Adipocyte (in vitro differentiated cells): ENCODE data around the gene BBOF1.

ENCODE experiments used
- DNase-seq: peaks from one replicate; pipeline ENCODE4 v3.0.0-alpha.2; 2015; ENCODE audit warnings: low read depth
- H3K27me3 ChIP-seq: replicated peaks from 2 replicates; pipeline ENCODE4 v1.7.0; 2013; ENCODE audit warnings: mild to moderate bottlenecking, low read length, moderate library complexity; ENCODE audit not compliant: control insufficient read depth, insufficient read depth
- H3K36me3 ChIP-seq: 2 replicates; pipeline ENCODE4 v1.7.0; 2013; ENCODE audit warnings: low read length, mild to moderate bottlenecking, moderate library complexity; ENCODE audit not compliant: control insufficient read depth, insufficient read depth, severe bottlenecking
- H3K4me1 ChIP-seq: 2 replicates; pipeline ENCODE4 v1.7.0; 2013; ENCODE audit warnings: mild to moderate bottlenecking, low read length, moderate library complexity; ENCODE audit not compliant: control insufficient read depth, insufficient read depth
- H3K4me3 ChIP-seq: 2 replicates; pipeline ENCODE4 v1.7.0; 2013; ENCODE audit warnings: mild to moderate bottlenecking, low read length, moderate library complexity
- H3K9ac ChIP-seq: 2 replicates; pipeline ENCODE4 v1.7.0; 2013; ENCODE audit warnings: mild to moderate bottlenecking, low read length, moderate library complexity
- H3K9me3 ChIP-seq: 2 replicates; pipeline ENCODE4 v1.7.0; 2013; ENCODE audit warnings: mild to moderate bottlenecking, low read length, moderate library complexity; ENCODE audit not compliant: control insufficient read depth

BBOF1 gene

GRCh38 chr14:74077401-74077800 lies 58.3 kb downstream of the BBOF1 start:
- Histone ChIP-seq H3K4me1 (no peaks in the 10 kb centered on the region), H3K4me3 (no peak overlapping the region), H3K9me3 (no peaks in the 10 kb centered on the region), H3K9ac (no peak overlapping the region), H3K27me3 (no peaks in the 10 kb centered on the region), H3K36me3 (peaks cover 3% of the 10 kb centered on the region)
- DNase-seq: no peak

GRCh38 chr14:74080820-74081460 lies 61.8 kb downstream of the BBOF1 start:
- H3K4me3 ChIP-seq: no peak overlapping the region
- H3K27me3 ChIP-seq: no peaks in the 10 kb centered on the region
- H3K4me1 ChIP-seq: peaks cover 21% of the 10 kb centered on the region
- H3K9ac ChIP-seq: no peak overlapping the region
- H3K36me3 ChIP-seq: no peaks in the 10 kb centered on the region
- DNase-seq: no peak
- no peaks in the 10 kb centered on the region for H3K9me3 ChIP-seq

DNA sequence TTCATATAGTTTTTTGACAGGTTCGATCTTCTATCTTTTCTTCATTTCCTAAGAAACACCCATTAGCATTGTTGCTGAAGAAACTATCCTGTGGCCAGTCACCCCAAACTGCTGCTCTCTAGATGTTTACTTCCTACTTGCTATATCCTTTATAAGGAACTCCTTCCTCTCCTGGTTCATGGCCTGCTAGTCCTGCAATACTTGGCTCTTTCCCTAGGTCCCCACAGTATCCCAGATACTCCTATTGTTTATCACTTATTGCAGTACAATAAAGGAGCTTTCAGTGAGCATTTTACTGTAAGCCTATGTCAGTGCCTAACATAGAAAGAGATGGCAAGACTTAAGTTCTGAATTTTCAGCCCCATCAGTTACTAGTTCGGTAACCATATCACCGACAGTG lies 62.3 kb downstream of the BBOF1 start:
- no peaks in the 10 kb centered on the region for H3K9me3 ChIP-seq
- H3K9ac ChIP-seq: no peak overlapping the region
- H3K4me1 ChIP-seq: peaks cover 22% of the 10 kb centered on the region
- no peaks in the 10 kb centered on the region for H3K36me3 ChIP-seq
- H3K27me3 ChIP-seq: no peaks in the 10 kb centered on the region
- H3K4me3 ChIP-seq: no peak overlapping the region
- DNase-seq: no peak

DNA sequence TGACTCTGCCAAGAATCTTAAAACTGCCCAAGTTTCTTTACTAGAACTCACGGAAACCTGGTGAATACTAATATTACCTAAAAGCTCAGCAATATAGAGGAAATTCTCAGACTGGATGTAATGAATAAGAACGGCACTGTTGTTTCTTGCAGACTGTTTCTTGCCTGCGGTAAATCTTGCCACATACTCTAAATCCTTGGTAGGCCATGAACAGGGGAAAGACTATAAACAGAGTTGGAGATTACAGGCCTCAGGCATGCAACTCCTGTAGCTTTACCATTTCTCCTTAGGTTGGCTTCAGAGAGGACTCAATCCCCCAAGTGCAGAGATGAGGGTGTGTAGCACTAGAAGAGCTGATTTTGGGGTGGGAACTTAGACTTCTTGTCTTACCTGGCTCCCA lies 64.0 kb downstream of the BBOF1 start:
- H3K36me3 ChIP-seq: no peaks in the 10 kb centered on the region
- H3K9ac ChIP-seq: no peak overlapping the region
- H3K9me3 ChIP-seq: no peaks in the 10 kb centered on the region
- peak overlapping the region; percentile 94 for H3K4me3 ChIP-seq
- H3K27me3 ChIP-seq: no peaks in the 10 kb centered on the region
- peaks cover 22% of the 10 kb centered on the region for H3K4me1 ChIP-seq
- no peak for DNase-seq

DNA sequence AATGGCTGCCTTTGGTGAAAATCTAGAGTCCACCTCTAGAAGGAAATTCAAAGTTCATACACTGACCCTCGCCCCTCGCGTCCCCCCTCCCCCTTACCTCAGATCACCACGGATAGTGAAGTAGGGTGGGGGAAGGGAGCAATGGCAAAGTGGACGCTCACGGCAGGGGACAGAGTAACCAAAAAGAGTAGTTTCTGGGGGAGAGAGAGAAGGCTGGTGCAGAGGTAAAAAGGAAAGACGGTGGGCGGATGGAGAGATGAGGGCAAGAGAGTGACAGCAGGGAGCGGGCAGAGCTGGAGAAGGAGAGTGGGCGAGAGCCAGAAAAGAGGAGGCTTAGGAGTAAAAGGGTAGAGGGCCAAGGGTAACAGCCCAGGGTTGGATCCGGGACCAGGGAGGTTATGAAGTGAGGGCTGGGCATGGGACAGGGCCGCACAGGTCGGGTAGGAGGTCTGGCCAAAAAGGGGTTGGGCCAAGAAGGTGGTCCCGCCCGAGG lies 64.7 kb downstream of the BBOF1 start:
- Histone ChIP-seq H3K36me3 (no peaks in the 10 kb centered on the region), H3K4me1 (peaks cover 22% of the 10 kb centered on the region), H3K9me3 (no peaks in the 10 kb centered on the region), H3K4me3 (peak overlapping the region; percentile 94), H3K27me3 (no peaks in the 10 kb centered on the region), H3K9ac (peak overlapping the region; percentile 89)
- no peak for DNase-seq

- Histone ChIP-seq H3K4me3 (peak within 1 kb of the TSS; percentile 94), H3K36me3 (no peaks in the 10 kb centered on the region), H3K9ac (peak within 1 kb of the TSS; percentile 89), H3K27me3 (no peaks in the 10 kb centered on the region), H3K4me1 (peaks cover 22% of the 10 kb centered on the region), H3K9me3 (no peaks in the 10 kb centered on the region)
- peak; percentile 100 for DNase-seq
Measured at GRCh38 chr14:74084277-74085046, 65.3 kb downstream of the BBOF1 start, which contains the start of the genes ALDH6A1 and LIN52. ALDH6A1 (minus strand) TSS chr14:74084453; CDS start chr14:74084394, 59 bp downstream. LIN52 (plus strand) TSS chr14:74084956; CDS start chr14:74084975, 19 bp downstream.

GRCh38 chr14:74085047-74085637 lies 66.0 kb downstream of the BBOF1 start:
- Histone ChIP-seq H3K9me3 (no peaks in the 10 kb centered on the region), H3K4me3 (peak overlapping the region; percentile 93), H3K9ac (peak overlapping the region; percentile 84), H3K4me1 (peaks cover 22% of the 10 kb centered on the region), H3K36me3 (no peaks in the 10 kb centered on the region), H3K27me3 (no peaks in the 10 kb centered on the region)
- peak; percentile 71 for DNase-seq

- no peaks in the 10 kb centered on the region for H3K9me3 ChIP-seq
- no peaks in the 10 kb centered on the region for H3K27me3 ChIP-seq
- DNase-seq: no peak
- H3K4me1 ChIP-seq: peaks cover 22% of the 10 kb centered on the region
- peak overlapping the region; percentile 93 for H3K4me3 ChIP-seq
- H3K36me3 ChIP-seq: no peaks in the 10 kb centered on the region
- H3K9ac ChIP-seq: peak overlapping the region; percentile 84
Measured at GRCh38 chr14:74085828-74086227, 66.7 kb downstream of the BBOF1 start.

DNA sequence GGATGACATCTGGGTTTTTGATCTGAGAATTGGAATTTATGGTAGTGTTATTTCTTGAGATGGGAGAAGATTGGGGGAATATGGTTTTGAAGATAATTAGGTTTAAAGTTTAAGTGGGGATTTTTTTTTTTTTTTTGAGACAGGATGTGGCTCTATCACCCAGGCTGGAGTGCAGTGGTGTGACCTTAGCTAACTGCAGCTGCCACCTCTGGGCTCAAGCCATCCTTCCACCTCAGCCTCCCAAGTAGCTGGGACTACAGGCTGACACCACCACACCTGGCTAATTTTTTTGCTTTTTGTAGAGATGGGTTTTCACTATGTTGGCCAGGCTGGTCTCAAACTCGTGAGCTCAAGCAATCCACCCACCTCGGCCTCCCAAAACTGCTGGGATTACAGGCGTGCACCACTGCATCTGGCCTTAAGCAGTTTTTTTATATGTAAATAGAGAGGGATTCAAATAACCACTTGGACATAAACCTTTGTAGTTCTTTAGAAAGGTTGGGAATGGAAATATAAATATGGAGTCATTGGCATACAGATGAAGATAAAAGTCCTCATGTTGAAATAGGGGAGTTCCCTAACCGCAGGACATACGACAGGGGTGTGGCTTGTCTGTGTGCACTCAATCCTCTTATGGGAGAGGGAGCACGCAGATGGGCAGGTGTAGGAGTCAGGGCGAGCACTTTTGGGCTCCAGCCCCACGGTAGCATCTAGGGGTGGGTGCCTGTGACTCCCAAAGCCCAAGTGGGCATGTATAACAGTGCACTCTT lies 70.3 kb downstream of the BBOF1 start:
- Histone ChIP-seq H3K4me1 (peaks cover 9% of the 10 kb centered on the region), H3K9me3 (no peaks in the 10 kb centered on the region), H3K27me3 (no peaks in the 10 kb centered on the region), H3K9ac (no peak overlapping the region), H3K36me3 (peaks cover 3% of the 10 kb centered on the region), H3K4me3 (no peak overlapping the region)
- no peak for DNase-seq

- Histone ChIP-seq H3K9ac (no peak overlapping the region), H3K27me3 (no peaks in the 10 kb centered on the region), H3K4me3 (no peak overlapping the region), H3K9me3 (no peaks in the 10 kb centered on the region), H3K4me1 (peaks cover 9% of the 10 kb centered on the region), H3K36me3 (peaks cover 4% of the 10 kb centered on the region)
- no peak for DNase-seq
Measured at GRCh38 chr14:74105381-74105780, 86.2 kb downstream of the BBOF1 start.
